SK-N-SH (cell line): ENCODE data around the gene PLAAT4.

Experiments used
- CHD2 ChIP-seq: fragments of 150-350 bp; IDR thresholded peaks from 2 replicates; pipeline ENCODE4 v1.6.1; 2018; ENCODE audit warnings: low read length; ENCODE audit not compliant: partially characterized antibody
- CTCF ChIP-seq: fragments of 200-600 bp; sonication (generic); IDR thresholded peaks from 2 replicates; pipeline ENCODE4 v1.6.1; 2017; ENCODE audit warnings: antibody characterized with exemption, mild to moderate bottlenecking, moderate library complexity
- EP300 ChIP-seq, 2 experiments: IDR thresholded peaks; 2 replicates each; pipeline versions ENCODE4 v1.4.0 to v1.6.1; 2012; ENCODE audit warnings: borderline replicate concordance in 1 of 2, low read depth in 1 of 2, low read length in 1 of 2
- JUND ChIP-seq: IDR thresholded peaks from 2 replicates; pipeline ENCODE4 v1.4.0; 2012
- MEF2A ChIP-seq: IDR thresholded peaks from 2 replicates; pipeline ENCODE4 v1.4.0; 2012; ENCODE audit warnings: low read depth, borderline replicate concordance
- RAD21 ChIP-seq: IDR thresholded peaks from 2 replicates; pipeline ENCODE4 v1.6.1; 2012; ENCODE audit warnings: mild to moderate bottlenecking, low read length
- REST ChIP-seq: IDR thresholded peaks from 2 replicates; pipeline ENCODE4 v1.6.1; 2012; ENCODE audit warnings: mild to moderate bottlenecking, low read depth, low read length, moderate library complexity
- RFX5 ChIP-seq: IDR thresholded peaks from 2 replicates; pipeline ENCODE4 v1.6.1; 2012; ENCODE audit warnings: mild to moderate bottlenecking, improper control_type of control experiment, low read length
- SIN3A ChIP-seq: IDR thresholded peaks from 2 replicates; pipeline ENCODE4 v1.6.1; 2012; ENCODE audit warnings: low read depth, mild to moderate bottlenecking, low read length, moderate library complexity, borderline replicate concordance
- TAF1 ChIP-seq: IDR thresholded peaks from 2 replicates; pipeline ENCODE4 v1.6.1; 2012; ENCODE audit warnings: low read depth, mild to moderate bottlenecking, low read length, moderate library complexity, borderline replicate concordance
- USF2 ChIP-seq: fragments of 150-350 bp; IDR thresholded peaks from 2 replicates; pipeline ENCODE4 v1.6.1; 2017; ENCODE audit warnings: antibody characterized with exemption, low read length, low read depth, borderline replicate concordance
- YY1 ChIP-seq: IDR thresholded peaks from 2 replicates; pipeline ENCODE4 v1.4.0; 2012; ENCODE audit warnings: low read depth, mild to moderate bottlenecking

- no peak for TF ChIP-seq YY1
- no peak for TF ChIP-seq USF2
- peak; percentile 54 for TF ChIP-seq CTCF
- TF ChIP-seq RFX5, result no peak
- no peak for TF ChIP-seq CHD2
- TF ChIP-seq TAF1, result no peak
- TF ChIP-seq SIN3A, result no peak
- TF ChIP-seq MEF2A, result no peak
- TF ChIP-seq EP300 (IDR thresholded peaks at IDR 0.05; ENCODE audit: borderline replicate concordance in 1 of 2, low read depth in 1 of 2, low read length in 1 of 2), result no peak
- peak; percentile 73 for TF ChIP-seq RAD21
- peak; percentile 87 for TF ChIP-seq REST
- TF ChIP-seq JUND, result no peak
Observed at GRCh38 chr11:63592975-63593395, 56.4 kb downstream of the PLAAT4 start.
